Nephron (organoid): ENCODE measurements around the gene GALNT18.

ENCODE experiments used
- H3K27ac Mint-ChIP-seq, 3 experiments: 2 replicates each; pipeline ENCODE4 v1.8.0; 2020; ENCODE audit warnings: mixed read lengths in 3 of 3, mild to moderate bottlenecking in 2 of 3, moderate library complexity in 1 of 3
- H3K27me3 Mint-ChIP-seq: 2 replicates; pipeline ENCODE4 v1.8.0; 2021; ENCODE audit warnings: low read depth, mild to moderate bottlenecking, moderate library complexity, mixed read lengths
- H3K36me3 Mint-ChIP-seq: 2 replicates; pipeline ENCODE4 v1.8.0; 2020; ENCODE audit warnings: low read depth, mixed read lengths
- H3K4me1 Mint-ChIP-seq: 2 replicates; pipeline ENCODE4 v1.8.0; 2020; ENCODE audit warnings: mixed read lengths
- H3K4me3 Mint-ChIP-seq, 3 experiments: 2 replicates each; pipeline ENCODE4 v1.8.0; 2020; ENCODE audit warnings: mild to moderate bottlenecking in 3 of 3, mixed read lengths in 3 of 3, moderate library complexity in 2 of 3
- H3K9me3 Mint-ChIP-seq: 2 replicates; pipeline ENCODE4 v1.8.0; 2020; ENCODE audit warnings: mixed read lengths
- TF ChIP-seq, protein P1 (sequence below), 3 experiments: fragments of 200-600 bp; sonication (generic); IDR thresholded peaks; one replicate each; pipeline ENCODE4 v1.5.0; 2021; ENCODE audit warnings: antibody characterized with exemption in 3 of 3; ENCODE audit not compliant: unreplicated experiment in 3 of 3

The GALNT18 gene

DNA sequence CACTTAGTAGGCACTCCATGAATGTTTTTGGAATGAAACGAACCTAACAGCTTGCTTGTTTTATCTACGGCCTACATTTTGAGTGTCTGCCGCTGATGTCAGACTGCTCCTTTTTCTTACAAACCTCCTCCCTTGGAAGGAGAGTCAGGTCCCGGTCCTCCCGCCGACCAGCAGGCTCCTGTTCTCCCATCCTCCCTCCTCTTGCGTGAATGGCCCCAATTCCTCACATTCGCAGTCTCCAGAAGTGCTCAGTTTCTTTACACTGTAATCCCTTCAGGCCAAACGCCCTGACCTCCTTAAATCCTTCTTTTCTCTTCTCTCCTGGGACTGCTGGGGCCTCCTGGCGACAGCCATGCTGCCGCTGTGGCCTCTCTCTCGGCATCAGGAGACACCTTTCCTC, 186.2 kb downstream of the GALNT18 start:
- Mint-ChIP-seq H3K27me3 (peaks cover 47% of the 10 kb centered on the region), H3K27ac (no peak overlapping the region), H3K4me1 (peaks cover 57% of the 10 kb centered on the region), H3K36me3 (no peaks in the 10 kb centered on the region), H3K9me3 (no peaks in the 10 kb centered on the region), H3K4me3 (no peak overlapping the region)
- TF ChIP-seq, protein P1, sequence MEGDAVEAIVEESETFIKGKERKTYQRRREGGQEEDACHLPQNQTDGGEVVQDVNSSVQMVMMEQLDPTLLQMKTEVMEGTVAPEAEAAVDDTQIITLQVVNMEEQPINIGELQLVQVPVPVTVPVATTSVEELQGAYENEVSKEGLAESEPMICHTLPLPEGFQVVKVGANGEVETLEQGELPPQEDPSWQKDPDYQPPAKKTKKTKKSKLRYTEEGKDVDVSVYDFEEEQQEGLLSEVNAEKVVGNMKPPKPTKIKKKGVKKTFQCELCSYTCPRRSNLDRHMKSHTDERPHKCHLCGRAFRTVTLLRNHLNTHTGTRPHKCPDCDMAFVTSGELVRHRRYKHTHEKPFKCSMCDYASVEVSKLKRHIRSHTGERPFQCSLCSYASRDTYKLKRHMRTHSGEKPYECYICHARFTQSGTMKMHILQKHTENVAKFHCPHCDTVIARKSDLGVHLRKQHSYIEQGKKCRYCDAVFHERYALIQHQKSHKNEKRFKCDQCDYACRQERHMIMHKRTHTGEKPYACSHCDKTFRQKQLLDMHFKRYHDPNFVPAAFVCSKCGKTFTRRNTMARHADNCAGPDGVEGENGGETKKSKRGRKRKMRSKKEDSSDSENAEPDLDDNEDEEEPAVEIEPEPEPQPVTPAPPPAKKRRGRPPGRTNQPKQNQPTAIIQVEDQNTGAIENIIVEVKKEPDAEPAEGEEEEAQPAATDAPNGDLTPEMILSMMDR (IDR thresholded peaks at IDR 0.05; ENCODE audit: unreplicated experiment in 3 of 3) = no peak

DNA sequence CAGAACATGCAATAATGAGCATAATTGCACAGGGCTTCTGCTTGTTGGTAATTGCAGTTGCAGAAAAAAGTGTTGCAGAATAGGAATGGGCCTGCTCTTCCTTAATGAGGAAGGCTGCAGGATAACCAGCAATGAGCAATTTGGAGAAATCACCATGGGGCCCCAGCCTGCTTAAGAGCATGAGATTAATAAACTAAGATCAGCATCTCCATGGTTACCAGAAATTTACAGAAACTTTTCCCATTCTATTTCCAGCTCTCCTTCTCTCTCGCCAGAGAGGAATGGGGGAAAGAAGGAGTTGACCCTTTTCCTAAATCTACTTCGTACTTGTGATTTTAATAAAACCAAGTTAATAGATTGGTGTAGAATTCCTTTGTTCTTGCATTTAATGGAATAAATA, 187.8 kb downstream of the GALNT18 start:
- no peaks in the 10 kb centered on the region for H3K36me3 Mint-ChIP-seq
- TF ChIP-seq, protein P1 (IDR thresholded peaks at IDR 0.05; ENCODE audit: unreplicated experiment in 3 of 3) = no peak
- H3K27me3 Mint-ChIP-seq = peaks cover 43% of the 10 kb centered on the region
- H3K9me3 Mint-ChIP-seq = no peaks in the 10 kb centered on the region
- no peak overlapping the region for H3K4me3 Mint-ChIP-seq
- peaks cover 47% of the 10 kb centered on the region for H3K4me1 Mint-ChIP-seq
- no peak overlapping the region for H3K27ac Mint-ChIP-seq

DNA sequence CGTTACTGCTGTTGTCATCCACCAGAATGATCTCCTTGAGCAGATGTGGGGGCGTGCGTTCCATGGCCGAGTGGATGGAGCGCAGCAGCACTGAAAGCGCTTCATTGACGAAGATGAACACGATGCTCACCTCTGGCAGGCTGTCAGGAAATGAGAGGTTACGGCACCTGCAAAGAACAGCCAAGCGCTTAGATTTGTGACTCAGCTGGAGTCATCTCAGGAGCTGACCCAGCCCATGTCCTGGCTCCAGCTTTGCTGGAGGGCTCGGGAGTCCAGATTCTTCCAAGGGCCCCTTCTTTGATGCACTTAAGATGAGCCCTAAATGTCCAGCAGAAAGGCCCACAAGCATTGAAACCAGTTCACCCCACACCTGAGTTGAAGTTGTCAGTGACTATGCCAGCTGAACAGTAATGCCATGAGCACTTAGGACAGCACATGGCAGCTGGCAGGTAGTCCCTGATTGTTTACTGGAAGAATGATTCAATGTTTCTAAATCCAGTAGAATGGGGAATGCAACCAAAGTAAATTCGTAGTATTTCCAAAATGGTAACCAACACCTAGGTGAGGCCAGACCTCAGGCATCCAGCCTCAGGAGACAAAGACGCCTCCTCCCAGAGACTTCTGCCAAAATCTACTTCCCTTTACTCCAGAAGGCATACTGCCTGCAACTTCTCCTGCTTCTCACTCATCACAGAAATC, 189.0 kb downstream of the GALNT18 start:
- H3K9me3 Mint-ChIP-seq = no peaks in the 10 kb centered on the region
- TF ChIP-seq, protein P1 (IDR thresholded peaks at IDR 0.05; ENCODE audit: unreplicated experiment in 3 of 3) = no peak
- H3K27me3 Mint-ChIP-seq = peaks cover 33% of the 10 kb centered on the region
- no peak overlapping the region for H3K4me3 Mint-ChIP-seq
- peaks cover 49% of the 10 kb centered on the region for H3K4me1 Mint-ChIP-seq
- H3K27ac Mint-ChIP-seq = no peak overlapping the region
- H3K36me3 Mint-ChIP-seq = no peaks in the 10 kb centered on the region

DNA sequence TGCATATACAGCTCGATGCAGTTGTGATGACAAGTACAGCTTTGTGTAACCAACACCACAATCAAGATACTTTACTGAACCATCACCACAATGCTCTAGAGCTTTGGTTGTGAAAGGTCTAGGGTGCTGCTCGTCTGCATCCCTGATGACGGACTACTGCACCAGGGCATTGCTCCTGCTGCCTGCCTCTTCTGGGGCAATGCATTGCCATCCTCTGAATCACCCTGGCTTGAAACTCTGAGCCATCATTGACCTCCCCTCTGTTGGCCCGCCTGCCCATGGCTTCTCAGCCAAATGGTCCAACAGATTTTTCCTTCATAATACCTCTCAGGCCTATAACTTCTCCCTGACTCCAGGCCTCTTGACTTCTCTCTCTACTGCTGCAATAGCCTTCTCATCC, 191.4 kb downstream of the GALNT18 start:
- H3K4me3 Mint-ChIP-seq = no peak overlapping the region
- no peaks in the 10 kb centered on the region for H3K9me3 Mint-ChIP-seq
- peaks cover 52% of the 10 kb centered on the region for H3K4me1 Mint-ChIP-seq
- H3K27me3 Mint-ChIP-seq = peaks cover 22% of the 10 kb centered on the region
- no peaks in the 10 kb centered on the region for H3K36me3 Mint-ChIP-seq
- TF ChIP-seq, protein P1 (IDR thresholded peaks at IDR 0.05; ENCODE audit: unreplicated experiment in 3 of 3) = no peak
- no peak overlapping the region for H3K27ac Mint-ChIP-seq

DNA sequence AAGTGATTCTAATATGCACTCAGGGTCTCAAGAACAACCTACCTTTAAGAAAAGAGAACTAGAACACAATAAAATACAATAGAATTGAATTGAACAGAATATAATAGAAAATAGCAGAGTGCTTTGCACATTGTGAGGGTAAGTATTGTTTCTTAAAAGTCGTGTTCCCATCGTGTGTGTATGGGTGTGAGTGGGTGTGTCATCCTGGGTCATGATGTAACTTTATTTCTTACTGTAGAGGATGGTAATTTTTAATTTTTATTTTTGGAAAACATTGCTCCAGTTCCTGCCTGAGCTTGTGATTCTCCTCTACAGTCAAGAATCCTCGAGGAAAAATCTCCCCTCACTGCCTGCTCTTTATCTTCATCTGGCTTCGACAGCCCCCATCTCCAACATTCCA, 193.1 kb downstream of the GALNT18 start:
- H3K4me1 Mint-ChIP-seq = peaks cover 48% of the 10 kb centered on the region
- TF ChIP-seq, protein P1 (IDR thresholded peaks at IDR 0.05; ENCODE audit: unreplicated experiment in 3 of 3) = no peak
- no peak overlapping the region for H3K27ac Mint-ChIP-seq
- H3K36me3 Mint-ChIP-seq = no peaks in the 10 kb centered on the region
- no peaks in the 10 kb centered on the region for H3K9me3 Mint-ChIP-seq
- no peak overlapping the region for H3K4me3 Mint-ChIP-seq
- H3K27me3 Mint-ChIP-seq = peaks cover 21% of the 10 kb centered on the region

DNA sequence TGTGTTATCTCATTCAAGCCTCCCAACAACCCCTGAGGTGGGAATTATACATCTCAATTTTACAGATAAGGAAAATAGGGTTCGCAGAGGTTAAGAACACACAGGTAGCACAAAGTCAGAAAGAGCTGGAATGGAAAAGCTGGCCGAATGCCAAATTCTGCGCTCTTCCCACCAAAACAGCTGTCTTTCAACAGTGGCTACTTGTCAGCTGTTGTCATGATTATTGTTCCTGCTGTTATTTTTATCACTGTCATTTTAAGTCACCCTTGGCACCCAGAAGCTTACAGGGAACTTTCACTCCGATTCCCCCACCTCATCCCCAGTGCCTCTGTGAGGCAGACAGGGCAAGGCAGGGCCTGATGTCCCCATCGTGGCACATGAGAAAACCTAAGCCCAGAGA, 194.3 kb downstream of the GALNT18 start:
- Mint-ChIP-seq H3K4me1 (peaks cover 59% of the 10 kb centered on the region), H3K36me3 (no peaks in the 10 kb centered on the region), H3K9me3 (no peaks in the 10 kb centered on the region), H3K27me3 (peaks cover 26% of the 10 kb centered on the region), H3K4me3 (peak overlapping the region in 1 of 3 experiments; percentile 68), H3K27ac (peak overlapping the region; percentile 44 to 92 (median 71))
- TF ChIP-seq, protein P1 (IDR thresholded peaks at IDR 0.05; ENCODE audit: unreplicated experiment in 3 of 3) = no peak
